HCT116 (cell line): ENCODE data around the gene MBTD1. TPM values are rescaled to one million over a fixed set of nuclear protein-coding genes. Genes with fewer than 3 reads are reported as not detected.

ENCODE experiments used
- ATAC-seq: fragments of 200-7000 bp; cut with Tn5 transposase; 2 replicates; pipeline ENCODE4 v1.9.1; 2020; ENCODE audit warnings: mild to moderate bottlenecking, moderate library complexity
- BruUV-seq: library from RNA; stranded (reverse); fragments of 400-500 nt; replicated peaks from 2 replicates; lab custom pipeline; 2021; lab: Mats Ljungman, UMichigan
- CTCF ChIA-PET: fragments of 300-600 bp; sonication (Branson Sonifier 250); formaldehyde crosslinking; loops from one replicate; lab custom pipeline; 2021; ENCODE audit warnings: antibody characterized with exemption; lab: Charles Lee
- POLR2A ChIA-PET: fragments of 300-600, 350-600 bp; sonication (Branson Sonifier 250); formaldehyde crosslinking; loops from one replicate; lab custom pipeline; 2021; ENCODE audit warnings: antibody characterized with exemption; lab: Charles Lee
- RAD21 ChIA-PET, 2 experiments: fragments of 300-600 bp; sonication (Branson Sonifier 250); formaldehyde crosslinking; loops; one replicate each; lab custom pipeline; 2023; ENCODE audit warnings: low total read pairs in 2 of 2; ENCODE audit not compliant: uncharacterized antibody in 2 of 2, unreplicated experiment in 2 of 2, low non-redundant PET in 1 of 2; lab: Charles Lee
- DNase-seq: peaks from one replicate; pipeline ENCODE4 v3.0.0-alpha.2; 2010; ENCODE audit warnings: low read depth, low spot score
- H2AFZ ChIP-seq: fragments of 200-600 bp; shearing (Covaris generic), sonication (generic); 2 replicates; pipeline ENCODE4 v1.6.1; 2017; ENCODE audit warnings: low read depth, mixed run types, mixed read lengths, antibody characterized with exemption, low read length; ENCODE audit not compliant: poor library complexity, severe bottlenecking
- H3K27ac ChIP-seq: 2 replicates; pipeline ENCODE4 v1.5.1; 2012; ENCODE audit warnings: low read depth, low read length
- H3K27me3 ChIP-seq: fragments of 200-600 bp; sonication (generic); 2 replicates; pipeline ENCODE4 v1.6.1; 2016; ENCODE audit warnings: mixed run types, low read length, mixed read lengths; ENCODE audit not compliant: insufficient read depth
- H3K36me3 ChIP-seq, 2 experiments: fragments of 200-500 bp in 1 of 2; fragments of 200-600 bp in 1 of 2; sonication (Bioruptor generic) in 1 of 2; sonication (generic) in 1 of 2; 2 replicates each; pipeline versions ENCODE4 v1.5.1 to v1.6.1; 2014 to 2016; ENCODE audit warnings: low read length in 2 of 2, inconsistent platforms in 1 of 2, mixed read lengths in 1 of 2, mixed run types in 1 of 2; ENCODE audit not compliant: insufficient read depth in 2 of 2, control insufficient read depth in 1 of 2
- H3K4me1 ChIP-seq, 2 experiments: fragments of 200-600 bp in 1 of 2; sonication (generic) in 1 of 2; 2 replicates each; pipeline versions ENCODE4 v1.5.1 to v1.6.1; 2012 to 2017; ENCODE audit warnings: low read length in 2 of 2, inconsistent platforms in 1 of 2, mild to moderate bottlenecking in 1 of 2, mixed read lengths in 1 of 2, mixed run types in 1 of 2, moderate library complexity in 1 of 2; ENCODE audit not compliant: insufficient read depth in 2 of 2, control insufficient read depth in 1 of 2
- H3K4me2 ChIP-seq: fragments of 200-600 bp; sonication (generic); 2 replicates; pipeline ENCODE4 v1.6.1; 2017; ENCODE audit warnings: mixed run types, low read length, mixed read lengths
- H3K4me3 ChIP-seq, 2 experiments: fragments of 200-600 bp in 1 of 2; sonication (generic) in 1 of 2; replicated peaks in 1 of 2; 2 replicates each; pipeline ENCODE4 v1.5.1; 2011 to 2016; ENCODE audit warnings: low read length in 2 of 2, control low read depth in 1 of 2, low read depth in 1 of 2, mild to moderate bottlenecking in 1 of 2, mixed read lengths in 1 of 2, mixed run types in 1 of 2
- H3K79me2 ChIP-seq: fragments of 200-600 bp; sonication (generic); 2 replicates; pipeline ENCODE4 v1.6.1; 2017; ENCODE audit warnings: mild to moderate bottlenecking, mixed run types, low read length, moderate library complexity, mixed read lengths; ENCODE audit not compliant: insufficient read depth
- H3K9ac ChIP-seq: fragments of 200-600 bp; sonication (generic); 2 replicates; pipeline ENCODE4 v1.6.1; 2016; ENCODE audit warnings: low read length, mixed read lengths
- H3K9me2 ChIP-seq: fragments of 200-600 bp; sonication (generic), shearing (Covaris generic); 2 replicates; pipeline ENCODE4 v1.6.1; 2017; ENCODE audit warnings: mixed run types, mild to moderate bottlenecking, moderate library complexity; ENCODE audit not compliant: insufficient read depth
- H3K9me3 ChIP-seq, 2 experiments: fragments of 200-500 bp in 1 of 2; fragments of 200-600 bp in 1 of 2; sonication (Bioruptor generic) in 1 of 2; sonication (generic) in 1 of 2; 2 replicates each; pipeline ENCODE4 v1.6.1; 2014 to 2017; ENCODE audit warnings: low read length in 2 of 2, mixed read lengths in 2 of 2, inconsistent platforms in 1 of 2, low read depth in 1 of 2, mild to moderate bottlenecking in 1 of 2, mixed run types in 1 of 2, moderate library complexity in 1 of 2; ENCODE audit not compliant: control insufficient read depth in 1 of 2, insufficient read depth in 1 of 2
- H4K20me1 ChIP-seq: fragments of 200-600 bp; sonication (generic), shearing (Covaris generic); 2 replicates; pipeline ENCODE4 v1.6.1; 2017; ENCODE audit warnings: mixed run types, mild to moderate bottlenecking, moderate library complexity; ENCODE audit not compliant: insufficient read depth
- CBX3 ChIP-seq: IDR thresholded peaks from 2 replicates; pipeline ENCODE4 v1.6.1; 2012; ENCODE audit warnings: low read depth
- CEBPB ChIP-seq: IDR thresholded peaks from 2 replicates; pipeline ENCODE4 v1.6.1; 2012; ENCODE audit warnings: low read depth
- ELF1 ChIP-seq: IDR thresholded peaks from 2 replicates; pipeline ENCODE4 v1.6.1; 2012; ENCODE audit warnings: low read depth, borderline replicate concordance
- EZH2 ChIP-seq: fragments of 200-600 bp; sonication (generic); IDR thresholded peaks from 2 replicates; pipeline ENCODE4 v1.6.1; 2017; ENCODE audit warnings: antibody characterized with exemption, mixed run types
- FOSL1 ChIP-seq: IDR thresholded peaks from 2 replicates; pipeline ENCODE4 v1.6.1; 2012; ENCODE audit warnings: low read depth
- JUND ChIP-seq: IDR thresholded peaks from 2 replicates; pipeline ENCODE4 v1.6.1; 2012
- POLR2A ChIP-seq: IDR thresholded peaks from 2 replicates; pipeline ENCODE4 v1.7.0; 2011; ENCODE audit warnings: borderline replicate concordance; ENCODE audit not compliant: insufficient read depth, insufficient read length; ENCODE audit errors: extremely low read depth
- SIN3A ChIP-seq: IDR thresholded peaks from 2 replicates; pipeline ENCODE4 v1.6.1; 2012; ENCODE audit warnings: low read depth
- SP1 ChIP-seq: IDR thresholded peaks from 2 replicates; pipeline ENCODE4 v1.6.1; 2012; ENCODE audit warnings: low read depth
- intact Hi-C: fragments of 100-400 bp; cut with micrococcal nuclease; formaldehyde crosslinking; loops from 2 replicates; pipeline ENCODE4 v1.10.0; 2022
- total RNA-seq: library from RNA; stranded (reverse); gene quantifications from one replicate; pipeline ENCODE4 v1.2.1, GENCODE V29; 2021; ENCODE audit not compliant: unreplicated experiment
- TF ChIP-seq, protein P1 (sequence below), 3 experiments: fragments of 200-600 bp in 1 of 3; sonication (generic) in 1 of 3; IDR thresholded peaks in 2 of 3; conservative IDR thresholded peaks in 1 of 3; 2 replicates each; pipeline ENCODE4 v1.5.1; 2012 to 2017; ENCODE audit warnings: low read depth in 2 of 3, low read length in 2 of 3, antibody characterized with exemption in 1 of 3, borderline replicate concordance in 1 of 3, control low read depth in 1 of 3, mild to moderate bottlenecking in 1 of 3, mixed read lengths in 1 of 3, mixed run types in 1 of 3, moderate library complexity in 1 of 3; ENCODE audit not compliant: insufficient read depth in 1 of 3

Gene MBTD1
- total RNA-seq, 1 experiment from 2014 or later = 27.3 TPM

DNA sequence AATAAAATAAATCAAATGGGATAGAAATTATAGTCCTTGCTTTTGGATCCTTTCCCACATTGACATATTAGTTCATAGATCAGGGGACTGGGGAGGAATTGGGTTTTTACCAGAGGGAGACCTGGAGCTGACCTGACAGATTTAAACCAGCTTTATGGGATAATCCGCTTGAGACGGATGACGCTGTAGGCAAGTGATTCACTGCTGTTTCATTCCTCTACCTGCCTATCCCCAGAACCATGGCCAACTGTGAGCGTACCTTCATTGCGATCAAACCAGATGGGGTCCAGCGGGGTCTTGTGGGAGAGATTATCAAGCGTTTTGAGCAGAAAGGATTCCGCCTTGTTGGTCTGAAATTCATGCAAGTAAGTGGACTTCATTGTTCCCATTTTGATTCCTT, 104.4 kb downstream of the MBTD1 start:
- Histone ChIP-seq H3K79me2 (peaks cover 71% of the 10 kb centered on the region), H2AFZ (no peak overlapping the region), H3K27ac (no peak overlapping the region), H3K9me2 (no peaks in the 10 kb centered on the region), H3K36me3 (peaks cover 39 to 44% of the 10 kb centered on the region in 2 experiments), H3K4me1 (peaks cover 14 to 22% of the 10 kb centered on the region in 2 experiments), H3K9me3 (no peaks in the 10 kb centered on the region), H3K9ac (no peak overlapping the region), H4K20me1 (peaks cover 21% of the 10 kb centered on the region; the same call in 1 of the 2 replicates), H3K4me3 (no peak overlapping the region), H3K27me3 (no peaks in the 10 kb centered on the region), H3K4me2 (peak overlapping the region; percentile 85; the same call in 1 of the 2 replicates)
- ChIA-PET POLR2A (interaction anchor here (1.4 to 3.6 kb wide), 2 partner anchors 34 to 206 kb away, joined by 3 to 24 read pairs; partner anchors contain the start of gene SPAG9), CTCF (interaction anchor here (1.1 to 1.5 kb wide), 3 partner anchors 34 to 155 kb away, joined by 3 to 6 read pairs (median 4); partner anchors contain the start of gene SPAG9), RAD21 (no interaction called here)
- no TSS peak for BruUV-seq
- DNase-seq = no peak
- ATAC-seq = no peak
- TF ChIP-seq CEBPB = no peak
- no peak for TF ChIP-seq ELF1
- TF ChIP-seq, protein P1, sequence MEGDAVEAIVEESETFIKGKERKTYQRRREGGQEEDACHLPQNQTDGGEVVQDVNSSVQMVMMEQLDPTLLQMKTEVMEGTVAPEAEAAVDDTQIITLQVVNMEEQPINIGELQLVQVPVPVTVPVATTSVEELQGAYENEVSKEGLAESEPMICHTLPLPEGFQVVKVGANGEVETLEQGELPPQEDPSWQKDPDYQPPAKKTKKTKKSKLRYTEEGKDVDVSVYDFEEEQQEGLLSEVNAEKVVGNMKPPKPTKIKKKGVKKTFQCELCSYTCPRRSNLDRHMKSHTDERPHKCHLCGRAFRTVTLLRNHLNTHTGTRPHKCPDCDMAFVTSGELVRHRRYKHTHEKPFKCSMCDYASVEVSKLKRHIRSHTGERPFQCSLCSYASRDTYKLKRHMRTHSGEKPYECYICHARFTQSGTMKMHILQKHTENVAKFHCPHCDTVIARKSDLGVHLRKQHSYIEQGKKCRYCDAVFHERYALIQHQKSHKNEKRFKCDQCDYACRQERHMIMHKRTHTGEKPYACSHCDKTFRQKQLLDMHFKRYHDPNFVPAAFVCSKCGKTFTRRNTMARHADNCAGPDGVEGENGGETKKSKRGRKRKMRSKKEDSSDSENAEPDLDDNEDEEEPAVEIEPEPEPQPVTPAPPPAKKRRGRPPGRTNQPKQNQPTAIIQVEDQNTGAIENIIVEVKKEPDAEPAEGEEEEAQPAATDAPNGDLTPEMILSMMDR (IDR thresholded peaks at IDR 0.05 in 2 of 3, conservative IDR thresholded peaks at IDR 0.05 in 1 of 3; ENCODE audit: borderline replicate concordance in 1 of 3, insufficient read depth in 1 of 3, low read depth in 2 of 3, low read length in 2 of 3) = no peak
- no peak for TF ChIP-seq EZH2
- no peak for TF ChIP-seq POLR2A
- TF ChIP-seq CBX3 = no peak
- no peak for TF ChIP-seq FOSL1
- no peak for TF ChIP-seq SP1
- no peak for TF ChIP-seq SIN3A
- no peak for TF ChIP-seq JUND
- intact Hi-C loops = loop anchor here (5.0 to 10.0 kb wide), 2 partner anchors 173 to 611 kb away; partner anchors contain the start of gene SPATA20
